ENCODE data around the gene RAP1GAP2. TPM values are rescaled to one million over a fixed set of nuclear protein-coding genes. Genes with fewer than 3 reads are reported as not detected.

RAP1GAP2 gene
- total RNA-seq, 1 donor from 2014 or later, result 10.4 TPM

DNA sequence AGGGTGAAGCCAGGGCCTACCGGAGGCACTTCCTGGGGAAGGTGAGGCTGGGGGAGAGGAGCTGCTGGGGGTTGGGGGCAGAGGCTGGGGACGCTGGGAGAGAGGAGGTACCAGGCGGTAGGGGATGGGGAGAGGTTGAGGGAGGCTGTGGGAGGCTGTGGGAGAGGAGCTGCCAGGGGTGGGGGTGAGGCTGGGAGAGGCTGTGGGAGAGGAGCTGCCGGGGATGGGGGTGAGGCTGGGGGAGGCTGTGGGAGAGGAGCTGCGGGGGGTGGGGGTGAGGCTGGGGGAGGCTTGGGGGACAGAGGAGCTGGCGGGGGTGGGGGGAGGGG is 167.8 kb downstream of the RAP1GAP2 start:
- no peak for DNase-seq (ENCODE audit: low spot score)

DNA sequence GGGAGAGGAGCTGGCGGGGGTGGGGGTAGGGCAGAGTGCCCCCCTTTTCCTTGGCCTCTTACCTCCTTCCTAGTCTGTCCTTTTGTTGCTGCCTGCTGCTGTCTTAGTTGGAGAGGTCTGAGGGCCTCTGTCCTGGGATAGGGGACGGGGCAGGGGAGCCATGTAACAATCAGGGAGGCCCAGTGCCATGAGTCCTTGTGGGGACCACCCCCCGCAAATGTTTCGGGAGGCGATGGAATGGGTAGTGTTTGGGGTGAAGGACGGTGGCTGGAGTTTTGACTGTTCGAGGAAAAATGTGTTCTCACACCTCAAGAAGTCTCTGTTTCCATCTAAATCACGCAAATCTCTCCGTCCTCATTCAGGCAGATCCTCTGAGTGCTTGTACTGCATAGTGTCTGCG is 168.1 kb downstream of the RAP1GAP2 start:
- peak; percentile 45 for DNase-seq (ENCODE audit: low spot score)

GRCh38 chr17:2964831-2965230 is 168.6 kb downstream of the RAP1GAP2 start:
- DNase-seq (ENCODE audit: low spot score), result no peak

DNA sequence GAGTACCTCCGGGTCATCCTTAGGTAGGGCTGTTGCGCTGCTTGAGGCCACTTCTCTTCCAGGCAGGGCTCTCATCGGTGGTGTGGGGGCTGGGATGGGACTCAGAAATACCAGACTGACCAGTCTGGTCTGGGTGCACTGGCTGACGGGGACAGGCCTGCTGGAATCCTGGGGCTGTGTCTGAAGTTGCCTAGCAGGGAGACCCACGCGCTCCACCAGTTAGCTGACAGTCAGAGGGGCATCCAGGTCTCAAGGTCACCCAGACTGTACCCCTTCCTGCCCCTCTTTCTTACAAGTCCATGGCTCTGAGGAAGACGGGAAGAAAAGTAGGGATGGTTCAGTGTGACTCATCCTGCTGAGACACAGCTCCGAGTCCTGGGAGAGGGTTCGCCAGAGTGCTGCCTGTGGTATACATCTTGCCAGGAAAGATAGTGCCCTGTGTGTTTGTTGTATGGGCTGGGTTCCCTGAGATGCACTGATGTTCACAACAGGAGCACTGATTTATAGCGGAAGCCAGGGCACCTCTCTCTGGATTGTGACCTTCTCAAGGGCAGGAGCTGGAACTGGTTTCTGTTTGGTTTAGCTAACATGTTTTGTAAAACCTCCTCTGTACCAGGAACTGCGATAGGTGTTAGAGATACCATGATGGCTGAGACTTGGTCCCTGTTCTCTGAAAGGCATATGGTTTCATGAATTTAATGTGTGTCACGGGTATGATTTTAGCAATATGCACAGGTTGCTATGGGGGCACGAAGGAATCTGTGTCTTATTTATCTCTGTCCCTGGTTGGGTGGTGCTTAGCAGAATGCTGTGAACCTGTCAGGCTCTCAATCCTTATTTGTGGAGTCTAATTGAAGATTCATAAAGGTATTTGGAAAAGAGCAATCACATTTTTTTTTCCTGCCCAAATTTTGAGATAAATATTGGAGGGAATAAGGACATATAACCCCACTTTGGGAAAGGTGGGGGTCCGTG is 169.7 kb downstream of the RAP1GAP2 start:
- peak; percentile 65 for DNase-seq (ENCODE audit: low spot score)

DNA sequence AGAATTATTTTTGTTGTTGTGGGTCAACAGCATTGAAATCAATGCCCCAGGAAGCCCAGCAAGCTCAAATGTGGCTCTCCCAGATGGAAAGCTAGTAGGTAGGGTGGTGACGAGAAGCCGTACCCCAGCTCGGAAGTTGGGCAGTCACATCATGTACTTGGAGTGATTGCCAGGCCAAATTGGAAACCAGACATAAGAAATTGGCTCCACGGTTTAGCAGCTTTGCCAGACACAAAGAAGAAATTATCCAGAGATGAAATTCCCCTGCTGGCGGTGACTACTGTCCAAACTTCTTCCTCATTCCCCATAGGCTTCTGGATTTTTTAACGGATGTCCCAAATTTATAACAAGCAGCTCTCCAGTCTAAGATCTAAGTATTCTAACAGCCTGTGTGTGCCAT is 171.3 kb downstream of the RAP1GAP2 start:
- DNase-seq (ENCODE audit: low spot score), result no peak

- DNase-seq (ENCODE audit: low spot score), result no peak
Measured at GRCh38 chr17:2971851-2972250, 175.6 kb downstream of the RAP1GAP2 start.

- no peak for DNase-seq (ENCODE audit: low spot score)
Measured at GRCh38 chr17:2972749-2973148, 176.5 kb downstream of the RAP1GAP2 start.

GRCh38 chr17:2974347-2974746 is 178.1 kb downstream of the RAP1GAP2 start:
- no peak for DNase-seq (ENCODE audit: low spot score)

DNA sequence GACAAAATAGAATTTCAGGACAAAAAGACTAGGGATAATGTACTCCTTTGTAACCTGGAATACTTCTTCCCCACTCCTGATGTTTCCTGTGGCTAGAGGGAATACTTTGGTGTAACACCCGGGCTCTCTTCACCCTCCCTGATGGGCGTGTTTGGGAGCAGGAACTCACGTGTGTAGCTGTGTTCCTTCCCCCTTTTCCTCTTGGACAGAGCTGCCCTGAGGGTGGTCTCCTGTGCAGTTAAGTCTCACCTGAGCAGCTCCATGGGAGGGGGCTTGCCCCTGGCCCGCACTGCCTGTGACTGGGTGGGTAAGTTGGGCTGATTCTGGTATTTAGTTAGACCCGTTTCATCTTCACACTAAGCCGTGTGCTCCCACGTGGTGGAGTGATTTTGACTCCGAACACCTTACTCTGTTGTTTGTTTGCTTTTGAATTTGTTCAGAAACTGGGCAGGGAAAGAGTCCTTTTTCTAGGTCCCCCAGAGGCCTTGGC is 179.3 kb downstream of the RAP1GAP2 start:
- DNase-seq (ENCODE audit: low spot score), result peak; percentile 71

GRCh38 chr17:2977157-2977556 is 180.9 kb downstream of the RAP1GAP2 start:
- no peak for DNase-seq (ENCODE audit: low spot score)

DNA sequence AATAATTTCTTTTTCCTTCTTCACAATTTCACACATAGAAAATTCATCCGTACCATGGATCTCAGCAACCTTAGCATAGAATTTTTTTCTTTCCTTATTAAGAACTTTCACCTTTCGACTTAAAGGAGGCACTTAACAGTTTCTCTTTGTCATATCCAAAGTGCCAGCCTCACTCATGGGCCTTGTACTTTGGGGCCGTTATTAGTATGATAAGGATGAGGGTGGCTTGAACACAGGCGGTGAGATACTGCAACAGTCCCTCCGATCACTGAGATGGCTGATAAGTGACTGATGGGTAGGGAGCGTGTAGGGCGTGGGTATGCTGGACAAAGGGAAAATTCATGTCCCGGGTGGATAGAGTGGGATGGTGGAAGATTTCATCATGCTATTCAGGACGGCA is 181.9 kb downstream of the RAP1GAP2 start:
- DNase-seq (ENCODE audit: low spot score), result no peak

- DNase-seq (ENCODE audit: low spot score), result no peak
Measured at GRCh38 chr17:2978991-2979390, 182.8 kb downstream of the RAP1GAP2 start.

- peak; percentile 60 for DNase-seq (ENCODE audit: low spot score)
Measured at GRCh38 chr17:2980211-2980903, 184.1 kb downstream of the RAP1GAP2 start.

- DNase-seq (ENCODE audit: low spot score), result no peak
Measured at GRCh38 chr17:2980904-2981246, 184.6 kb downstream of the RAP1GAP2 start.

- peak; percentile 82 for DNase-seq (ENCODE audit: low spot score)
Measured at GRCh38 chr17:2981325-2981724, 185.1 kb downstream of the RAP1GAP2 start.

- DNase-seq (ENCODE audit: low spot score), result peak; percentile 87
Measured at GRCh38 chr17:2982854-2983253, 186.6 kb downstream of the RAP1GAP2 start.

GRCh38 chr17:2983255-2983654 is 187.0 kb downstream of the RAP1GAP2 start:
- DNase-seq (ENCODE audit: low spot score), result no peak

DNA sequence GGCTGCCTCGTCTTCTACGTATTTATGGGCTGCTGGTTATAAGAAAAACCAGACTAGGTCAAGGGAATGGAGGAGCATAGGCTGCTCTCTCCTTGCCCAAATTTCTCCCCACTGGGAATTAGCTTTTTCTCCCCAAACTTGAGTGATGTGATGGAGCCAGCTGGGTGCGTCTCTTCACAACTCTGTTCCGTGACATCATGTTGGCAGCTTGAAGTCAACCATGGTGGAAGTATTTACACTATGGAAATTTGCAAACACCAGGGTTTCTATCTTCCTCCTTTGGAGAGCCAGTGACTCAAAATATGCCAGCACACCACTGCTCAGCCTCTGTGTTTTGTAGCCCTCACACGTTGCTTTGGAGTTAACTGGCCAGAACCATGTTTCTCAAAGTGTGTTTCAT is 189.1 kb downstream of the RAP1GAP2 start:
- peak; percentile 9 for DNase-seq (ENCODE audit: low spot score)

DNA sequence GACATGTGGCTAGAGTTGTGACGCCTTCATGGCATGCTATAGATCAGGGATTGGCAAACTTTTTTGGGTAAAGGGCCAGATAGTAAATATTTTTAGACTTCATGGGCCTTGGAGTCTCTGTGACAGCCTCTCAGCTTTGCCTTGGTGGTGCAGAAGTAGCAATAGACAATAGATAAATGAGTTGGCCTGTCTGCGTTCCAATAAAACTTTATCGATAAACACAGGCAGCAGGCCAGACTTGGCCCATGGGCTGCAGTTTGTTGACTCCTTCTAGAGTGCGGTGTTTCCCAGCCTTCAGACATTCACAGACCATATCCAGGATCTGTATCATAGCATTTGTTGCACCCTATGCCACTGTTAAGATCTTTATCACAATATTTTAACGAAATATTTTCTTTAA is 190.7 kb downstream of the RAP1GAP2 start:
- DNase-seq (ENCODE audit: low spot score), result no peak

GRCh38 chr17:2989396-2989795 is 193.2 kb downstream of the RAP1GAP2 start:
- peak; percentile 82 for DNase-seq (ENCODE audit: low spot score)

GRCh38 chr17:2989855-2990254 is 193.6 kb downstream of the RAP1GAP2 start:
- DNase-seq (ENCODE audit: low spot score), result no peak

DNA sequence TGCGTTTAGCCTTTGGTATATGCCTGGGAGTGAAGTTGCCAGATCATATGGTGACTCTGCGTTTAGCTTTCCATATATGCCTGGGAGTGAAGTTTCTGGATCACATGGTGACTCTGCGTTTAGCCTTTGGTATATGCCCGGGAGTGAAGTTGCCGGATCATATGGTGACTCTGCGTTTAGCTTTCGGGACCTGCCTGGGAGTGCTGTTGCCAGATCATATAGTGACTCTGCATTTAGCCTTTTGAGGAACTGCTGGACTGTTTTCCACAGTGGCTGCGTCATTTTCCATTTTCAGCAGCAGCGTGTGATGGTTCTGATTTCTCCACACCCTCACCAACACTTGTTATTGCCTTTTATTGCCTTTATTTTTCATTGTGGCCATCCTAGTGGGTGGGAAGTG is 194.2 kb downstream of the RAP1GAP2 start:
- DNase-seq (ENCODE audit: low spot score), result peak; percentile 28

All from mesenteric fat pad (tissue), 1 donor.